NCI-H1048 (cell line): Measurements from ENCODE around the gene ZNF385A.
A peak's percentile ranks its signal among the peaks of the same experiment; 100 is the strongest.

ENCODE experiments used
- DNase-seq: peaks from one replicate; lab custom pipeline; 2025; lab: John Stamatoyannopoulos, UW

ZNF385A gene

DNA sequence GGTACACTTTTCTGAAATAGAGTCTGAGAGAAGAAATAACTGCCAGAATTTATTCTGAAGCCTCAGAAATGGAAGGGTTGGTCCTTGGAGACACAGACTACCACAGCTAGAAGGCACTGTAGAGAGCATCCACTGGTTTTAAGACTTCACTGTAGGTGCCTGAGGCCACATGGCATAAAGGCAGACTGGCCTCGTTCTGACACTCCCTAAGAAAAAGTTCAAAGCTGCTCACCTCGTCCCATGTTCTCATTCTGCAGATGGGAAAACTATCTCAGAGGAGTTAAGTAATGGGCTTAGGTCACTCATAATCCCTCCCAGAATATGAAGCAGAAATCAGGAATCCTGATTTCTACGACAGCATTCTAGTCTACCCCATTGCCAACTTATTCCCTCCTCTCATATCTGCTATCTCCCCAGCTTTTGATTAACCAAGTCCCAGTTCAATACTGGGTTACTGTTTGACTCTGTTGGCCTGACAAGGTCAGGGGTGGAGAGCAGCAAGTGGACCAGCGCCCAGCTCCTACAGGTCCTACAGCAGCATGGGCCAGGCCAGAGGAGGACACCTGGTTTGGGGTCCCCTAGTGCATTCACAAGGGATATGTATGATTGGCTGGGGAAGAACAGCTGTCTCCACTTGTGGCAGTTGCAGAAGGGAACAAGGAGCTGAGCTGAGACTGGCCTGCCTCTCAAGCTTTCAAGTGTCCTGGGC, 30.8 kb upstream of the ZNF385A start:
- no peak for DNase-seq

DNA sequence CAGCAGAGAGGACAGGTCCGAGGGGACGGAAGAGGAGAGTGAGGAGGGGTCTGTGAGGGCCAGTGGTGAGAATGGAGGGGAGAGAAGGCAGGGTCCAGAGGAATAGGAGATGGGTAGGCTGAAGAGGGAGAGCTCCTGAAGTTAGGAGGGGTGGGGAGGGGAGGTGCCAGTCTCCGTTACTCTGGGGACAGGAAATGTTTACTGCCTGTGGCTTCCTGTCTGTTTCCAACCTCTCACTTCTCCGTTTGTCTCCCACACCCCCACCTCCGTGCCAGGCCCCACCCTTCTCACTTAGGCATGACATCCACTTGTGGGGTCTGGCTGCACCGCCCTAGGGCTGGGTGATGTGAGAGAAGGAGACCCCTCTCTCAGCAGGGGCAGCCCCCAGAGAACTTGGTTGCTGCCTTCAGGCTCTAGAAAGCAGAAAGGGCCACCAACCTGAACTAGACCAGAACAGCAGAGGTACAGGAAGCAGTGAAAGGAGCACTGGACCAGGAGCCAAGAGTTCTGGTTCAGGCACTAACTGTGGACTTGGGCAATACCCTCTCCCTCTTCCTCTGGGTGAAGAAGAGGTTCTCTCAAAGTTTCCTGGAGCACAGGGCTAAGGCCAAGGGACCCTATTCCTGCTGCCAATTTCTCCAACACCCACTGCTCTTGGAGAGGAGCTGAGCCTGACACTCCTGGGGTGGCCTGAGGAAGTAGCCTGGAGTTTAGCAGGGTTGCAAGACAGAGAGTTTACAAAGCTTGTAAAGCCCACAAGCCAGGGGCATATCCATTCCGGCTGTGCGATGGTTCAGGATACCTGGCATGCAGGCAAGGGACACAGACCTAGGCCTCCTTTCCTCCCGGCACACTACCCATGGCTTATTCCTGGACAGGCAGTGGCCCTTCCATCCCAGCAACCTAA, 29.0 kb upstream of the ZNF385A start:
- DNase-seq, result no peak

DNA sequence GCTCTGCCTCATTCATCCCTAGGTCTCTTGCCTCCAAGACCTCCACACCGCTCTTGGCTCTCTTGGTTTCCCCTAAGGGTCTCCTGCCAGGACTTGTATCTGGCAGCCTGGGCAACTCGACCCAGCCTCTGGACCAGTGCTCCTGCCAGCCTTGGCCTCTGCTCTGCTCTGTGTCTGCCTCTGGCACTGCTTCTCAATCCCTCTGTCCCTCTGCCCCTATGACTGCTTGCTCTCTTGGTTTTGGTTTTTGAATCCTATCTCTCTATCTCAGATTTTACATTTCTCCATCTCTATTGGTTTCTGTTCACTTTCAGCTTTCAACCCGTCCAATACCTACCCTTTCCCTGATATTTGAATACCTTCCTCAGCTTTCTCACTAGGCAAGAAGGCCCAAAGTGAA, 28.3 kb upstream of the ZNF385A start:
- no peak for DNase-seq

DNA sequence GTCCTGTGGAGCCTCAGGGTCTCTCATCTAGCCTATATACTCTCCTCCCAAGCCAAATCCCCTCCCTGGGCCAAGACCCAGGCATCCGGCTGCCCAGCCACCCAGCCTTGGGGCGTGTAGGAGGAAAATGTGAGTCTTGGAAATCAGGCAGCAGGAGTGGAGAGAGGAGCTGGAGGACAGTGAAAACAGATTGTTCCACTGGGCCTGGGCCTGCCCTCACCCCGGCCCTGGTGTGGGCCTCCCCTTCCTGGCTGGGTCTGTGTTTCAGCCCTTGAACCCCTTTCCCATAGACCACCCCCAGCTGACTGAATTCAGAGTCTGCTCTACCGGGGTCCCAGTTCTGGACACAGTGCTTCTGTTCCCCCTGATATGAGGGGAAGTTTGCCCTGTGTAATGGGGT, 27.8 kb upstream of the ZNF385A start:
- DNase-seq, result no peak

DNA sequence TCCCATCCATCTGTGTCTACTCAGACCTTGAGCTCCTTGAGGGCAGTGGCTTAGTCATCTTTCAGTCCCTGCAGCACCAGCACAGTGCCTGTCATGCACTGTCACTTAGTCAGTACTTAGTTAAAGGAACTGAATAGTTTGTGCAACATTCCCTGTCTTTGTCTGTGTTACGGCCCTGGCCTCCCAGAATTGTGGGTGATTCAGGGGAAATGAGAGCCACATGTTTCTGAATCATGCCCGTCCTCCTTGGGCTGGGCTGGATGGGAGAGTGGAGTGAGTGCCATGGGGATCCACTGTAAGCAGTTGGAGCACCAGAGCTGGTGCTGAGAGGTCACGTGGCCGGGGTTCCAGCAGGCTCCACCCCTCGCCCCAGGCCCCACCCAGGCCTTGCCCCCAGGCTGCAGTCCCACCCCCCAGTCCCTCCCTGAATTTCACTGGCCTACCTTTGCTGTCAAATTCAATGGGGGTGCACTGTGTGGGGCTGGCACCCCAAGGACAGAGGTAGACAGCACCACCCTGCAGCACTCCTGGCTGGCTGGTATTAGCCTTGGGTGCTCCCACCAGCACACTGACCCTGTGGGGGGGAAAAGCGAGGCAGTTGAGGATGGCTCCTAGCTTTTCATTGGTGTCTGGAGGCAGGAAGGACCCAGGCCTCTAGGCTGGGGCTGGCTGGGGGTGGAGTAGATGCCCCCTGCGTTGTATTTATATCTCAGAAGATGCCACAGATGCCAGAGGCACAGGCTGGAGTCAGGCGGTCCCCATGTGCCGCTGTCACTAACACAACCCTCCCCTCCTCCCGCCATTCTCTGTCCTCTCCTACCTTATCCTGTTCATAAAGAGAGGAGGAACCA, 27.1 kb upstream of the ZNF385A start:
- DNase-seq, result no peak

DNA sequence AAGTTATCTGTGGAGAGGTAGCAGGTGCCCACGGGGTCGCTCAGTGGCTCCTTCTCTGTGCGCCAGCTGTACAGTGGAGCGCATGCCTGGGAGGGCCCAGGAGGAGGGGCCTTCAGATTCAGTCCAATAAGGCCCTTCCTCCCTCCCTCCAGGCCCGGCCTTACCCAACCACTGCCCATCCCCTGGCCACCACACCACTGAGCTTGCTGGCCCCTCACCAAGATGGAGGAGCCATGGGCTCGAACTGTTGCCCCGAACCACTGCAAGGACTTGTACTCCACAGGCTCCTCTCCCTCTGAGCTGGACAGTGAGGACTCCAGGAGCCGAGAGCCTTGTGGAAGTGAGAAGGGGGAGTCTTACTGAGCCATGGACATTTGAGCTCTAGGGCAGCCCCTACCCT, 24.7 kb upstream of the ZNF385A start:
- no peak for DNase-seq

DNA sequence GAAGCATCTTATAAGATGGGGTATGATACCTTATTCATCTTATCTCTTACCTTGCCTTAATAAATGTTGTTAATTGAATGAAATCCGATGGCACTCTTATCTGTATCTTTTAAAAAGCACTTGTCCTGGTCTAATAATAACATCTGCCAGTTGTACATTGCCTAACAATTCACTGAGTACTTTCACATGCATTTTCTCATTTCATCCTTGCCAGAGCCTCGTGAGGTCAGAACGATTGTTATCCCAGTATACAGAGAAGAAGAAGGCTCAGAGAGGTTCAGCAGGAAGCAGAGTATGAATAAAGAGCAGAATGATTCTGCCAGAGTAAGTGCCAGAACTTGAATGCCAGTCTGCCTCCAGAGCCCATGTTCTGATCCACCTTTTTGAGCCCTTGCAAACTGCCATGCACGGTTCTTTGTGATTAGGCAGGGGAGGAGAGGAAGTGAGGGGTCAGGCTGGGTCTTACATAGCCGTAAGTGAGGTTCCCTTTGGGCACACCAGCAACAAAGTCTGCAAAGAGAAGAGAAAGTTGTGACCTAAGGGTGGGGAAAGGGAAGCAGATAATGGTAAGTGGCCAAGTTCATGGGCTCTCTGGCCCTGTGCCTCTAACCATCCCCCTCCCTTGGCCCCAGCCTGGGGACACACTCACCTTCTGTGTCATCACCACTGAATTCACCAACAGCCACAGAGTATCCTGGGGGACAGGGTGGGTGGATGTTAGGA, 22.8 kb upstream of the ZNF385A start:
- DNase-seq, result no peak

DNA sequence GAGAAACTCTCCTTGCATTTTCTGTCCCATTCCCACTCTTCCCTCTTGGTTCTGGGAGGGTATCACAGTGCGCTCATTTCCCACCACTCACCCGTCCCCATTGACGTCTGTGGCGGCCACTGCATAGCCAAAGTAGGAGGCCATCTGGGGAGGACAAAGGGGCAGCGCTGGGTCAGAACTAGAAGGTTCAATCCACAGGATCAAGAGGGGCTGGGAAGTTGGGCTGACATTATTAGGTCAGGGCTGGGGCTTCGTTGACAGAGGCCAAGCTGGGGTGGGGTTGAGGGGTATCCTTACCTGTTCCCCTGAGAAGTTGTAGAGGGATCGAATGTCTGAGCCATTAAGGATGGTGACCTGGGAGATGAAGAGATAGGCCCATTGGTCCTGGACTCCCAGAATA, 21.0 kb upstream of the ZNF385A start:
- DNase-seq, result no peak

DNA sequence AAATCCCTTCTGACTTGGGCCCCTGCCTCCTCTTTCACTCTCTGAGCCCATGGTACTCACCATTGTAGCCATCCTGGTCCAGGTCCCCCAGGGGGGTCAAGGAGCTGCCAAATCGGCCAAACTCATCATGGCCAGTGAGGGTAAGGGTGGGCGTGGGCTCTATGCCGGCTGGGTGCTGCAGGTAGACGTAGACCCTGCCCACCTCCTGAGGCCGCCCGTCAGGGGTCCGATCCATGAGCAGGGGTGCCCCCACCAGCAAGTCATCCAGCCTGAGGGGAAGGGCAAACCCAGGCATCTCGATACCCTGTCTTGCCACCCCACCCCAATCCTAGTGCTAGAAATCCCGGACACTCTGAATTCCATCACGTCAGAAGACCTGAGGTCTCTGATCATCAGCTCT, 20.6 kb upstream of the ZNF385A start:
- no peak for DNase-seq

DNA sequence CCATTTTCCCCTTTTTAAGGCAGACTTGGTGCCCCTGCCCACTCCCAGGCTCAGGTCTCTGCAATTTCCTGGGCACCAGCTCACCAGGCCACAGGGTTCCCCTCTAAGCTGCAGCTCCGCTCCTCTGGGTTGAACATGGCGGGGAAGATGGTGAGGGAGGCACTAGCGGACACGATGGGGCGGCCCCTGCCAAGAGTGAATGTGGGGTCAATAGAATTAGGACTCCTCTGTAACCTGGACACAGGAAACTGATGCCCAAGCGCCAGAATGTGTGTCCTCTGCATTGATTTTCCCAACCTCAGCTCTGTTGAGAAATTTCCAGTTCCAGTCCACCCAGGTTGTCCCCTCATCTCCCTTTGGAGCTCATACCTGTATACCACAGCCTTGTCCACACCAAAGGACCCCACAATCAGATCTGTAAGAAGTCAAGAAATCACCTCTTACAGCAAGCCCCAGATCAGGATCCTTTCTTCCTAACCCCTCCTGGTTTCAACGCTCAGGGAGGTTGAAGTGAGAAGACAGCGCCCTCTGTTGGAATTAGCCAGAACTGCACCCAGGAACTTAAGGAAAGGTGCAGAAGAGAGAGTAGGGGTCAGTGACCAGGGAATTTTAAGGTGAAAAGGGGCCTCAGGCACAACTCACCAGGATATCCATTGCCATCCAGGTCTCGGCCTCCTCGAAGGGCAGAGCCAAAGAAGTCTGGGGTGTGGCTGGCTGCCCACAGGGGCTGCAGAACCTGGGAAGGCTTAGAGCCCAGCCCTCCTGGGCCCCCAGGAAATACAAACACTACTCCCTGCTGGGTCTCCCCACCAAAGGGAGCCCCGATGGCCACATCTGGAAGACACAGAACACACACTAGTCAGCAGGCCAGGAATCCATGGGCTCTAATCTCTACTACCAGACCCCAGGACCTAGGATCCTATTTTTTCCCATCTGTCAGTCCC, 19.8 kb upstream of the ZNF385A start:
- peak; percentile 26 for DNase-seq

DNA sequence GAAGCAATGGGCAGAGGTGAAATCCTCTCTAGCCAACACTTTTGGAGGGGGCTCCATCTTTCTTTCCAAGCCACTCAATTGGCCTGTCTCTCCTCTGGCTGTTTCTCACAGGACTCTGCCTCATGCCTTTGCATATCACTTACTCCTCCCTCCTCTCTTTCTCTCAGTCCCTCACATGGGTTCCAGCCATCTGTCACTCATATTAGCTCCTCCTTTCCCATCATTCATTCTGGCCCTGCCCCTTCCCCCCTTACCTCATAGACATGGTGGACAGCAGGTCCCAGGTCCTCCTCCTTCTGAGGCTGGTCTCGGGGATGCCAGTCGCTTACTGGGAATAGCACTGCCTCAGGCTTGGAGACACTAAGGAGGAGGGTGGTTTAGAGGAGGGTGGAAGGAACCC, 16.6 kb upstream of the ZNF385A start:
- DNase-seq, result no peak

DNA sequence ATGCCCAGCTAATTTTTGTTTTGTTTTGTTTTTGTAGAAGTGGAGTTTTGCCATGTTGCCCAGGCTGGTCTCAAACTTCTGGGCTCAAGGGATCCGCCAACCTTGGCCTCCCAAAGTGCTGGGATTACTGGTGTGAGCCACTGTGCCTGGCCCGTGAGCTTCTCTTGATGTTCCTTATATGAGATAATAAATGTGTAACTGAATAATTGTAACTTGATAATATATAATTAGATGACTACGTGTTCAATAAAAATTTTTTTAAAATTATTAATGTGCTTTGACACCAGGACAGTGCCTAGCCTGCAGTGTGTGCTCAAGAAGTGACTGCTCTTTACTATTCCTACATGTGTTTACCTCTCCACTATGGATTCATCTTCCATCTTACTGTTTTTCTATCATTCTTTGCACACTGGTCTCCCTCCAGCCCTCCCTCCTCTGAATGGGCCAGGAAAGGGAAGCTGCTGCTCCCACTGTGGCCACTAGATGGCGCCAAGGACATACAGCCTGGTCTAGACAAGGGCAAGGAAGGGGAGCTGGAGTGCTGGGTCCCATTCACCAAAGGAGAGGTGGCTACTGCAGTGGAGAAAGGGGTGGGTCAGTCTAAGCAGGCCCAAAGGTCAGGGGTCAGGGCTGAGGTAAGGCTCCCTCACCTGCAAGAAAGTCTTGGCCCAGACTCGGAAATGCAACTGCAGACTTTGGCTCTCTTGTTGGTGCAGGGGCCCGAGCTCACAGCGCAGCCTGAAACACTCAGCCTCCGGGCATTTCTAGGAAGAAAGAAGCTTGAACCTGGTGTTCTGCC, 14.7 kb upstream of the ZNF385A start:
- no peak for DNase-seq

DNA sequence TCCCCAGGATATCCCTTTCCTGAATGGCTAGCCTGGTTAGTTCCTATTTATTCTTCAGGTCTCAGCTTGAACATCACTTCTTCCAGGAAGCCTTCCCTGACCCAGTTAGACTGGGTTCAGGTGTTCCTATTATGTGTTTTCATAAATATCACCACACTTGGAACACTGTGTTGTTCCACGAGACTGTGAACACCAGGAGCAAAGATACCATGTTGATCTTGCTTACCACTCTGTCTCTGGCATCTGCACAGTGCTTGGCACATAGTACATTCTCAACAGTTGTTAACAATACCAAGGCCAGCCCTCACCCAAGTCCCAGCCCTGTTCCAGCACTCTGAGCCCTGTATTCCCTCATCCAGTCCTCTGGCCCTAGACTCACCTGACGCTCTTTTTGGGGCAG, 13.7 kb upstream of the ZNF385A start:
- DNase-seq, result no peak

DNA sequence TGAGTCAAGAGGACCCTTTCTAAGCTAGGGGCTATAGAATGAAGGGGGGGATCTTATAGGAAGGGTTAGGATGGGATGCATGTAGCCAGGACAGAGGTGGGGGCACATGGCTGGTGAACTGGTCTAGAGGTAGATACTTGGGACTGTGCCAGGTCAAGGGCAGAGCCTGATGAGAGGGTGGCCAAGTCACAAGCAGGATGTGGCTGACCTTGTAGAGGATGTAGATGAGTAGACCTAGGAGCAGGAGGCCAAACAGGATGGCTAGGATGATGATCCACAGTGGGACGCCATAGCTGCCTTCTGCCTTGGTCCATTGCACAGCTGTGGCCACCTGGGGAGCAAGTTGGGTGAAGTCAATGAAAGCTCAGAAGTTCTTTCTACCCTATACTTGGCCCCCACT, 12.6 kb upstream of the ZNF385A start:
- no peak for DNase-seq

DNA sequence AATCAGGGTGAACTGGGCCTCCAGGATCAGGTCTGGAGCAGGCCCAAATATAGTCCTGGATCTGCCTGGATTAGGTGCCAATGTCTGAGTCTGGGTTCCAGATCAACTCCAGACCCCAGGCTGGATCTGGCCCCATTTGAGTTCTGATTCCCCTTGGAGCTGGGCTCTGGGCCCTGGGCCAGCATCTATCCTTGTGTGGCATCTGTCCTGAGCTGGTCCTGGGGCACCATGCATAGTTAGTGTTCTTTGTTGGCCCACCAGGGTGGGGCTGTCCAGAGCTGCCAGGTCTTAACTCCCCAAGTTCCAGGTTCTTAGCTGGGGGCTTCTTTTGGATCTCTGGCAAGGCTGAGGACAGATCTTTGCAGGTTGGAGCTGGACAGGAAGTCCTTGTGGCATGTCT, 11.0 kb upstream of the ZNF385A start:
- no peak for DNase-seq

DNA sequence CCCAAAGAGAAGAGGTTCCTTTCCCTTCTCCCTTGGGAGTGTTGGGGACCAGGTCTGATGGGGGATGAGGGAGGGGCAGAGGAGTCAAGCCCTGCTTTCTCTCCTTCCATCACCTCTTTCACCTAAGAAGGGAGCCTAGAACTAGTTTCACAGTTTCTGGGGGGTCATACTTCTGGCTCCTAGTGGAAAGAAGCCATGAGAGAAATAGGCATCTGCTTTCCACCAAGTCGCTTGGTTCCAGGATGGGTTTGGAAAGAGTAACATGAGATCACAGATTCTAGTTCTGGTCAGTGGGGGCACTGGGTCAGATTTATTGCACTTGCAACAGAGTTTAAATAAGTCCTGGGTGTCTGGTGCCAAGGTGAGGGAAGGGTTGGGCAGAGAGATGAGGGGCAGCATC, 10.5 kb upstream of the ZNF385A start:
- DNase-seq, result no peak

DNA sequence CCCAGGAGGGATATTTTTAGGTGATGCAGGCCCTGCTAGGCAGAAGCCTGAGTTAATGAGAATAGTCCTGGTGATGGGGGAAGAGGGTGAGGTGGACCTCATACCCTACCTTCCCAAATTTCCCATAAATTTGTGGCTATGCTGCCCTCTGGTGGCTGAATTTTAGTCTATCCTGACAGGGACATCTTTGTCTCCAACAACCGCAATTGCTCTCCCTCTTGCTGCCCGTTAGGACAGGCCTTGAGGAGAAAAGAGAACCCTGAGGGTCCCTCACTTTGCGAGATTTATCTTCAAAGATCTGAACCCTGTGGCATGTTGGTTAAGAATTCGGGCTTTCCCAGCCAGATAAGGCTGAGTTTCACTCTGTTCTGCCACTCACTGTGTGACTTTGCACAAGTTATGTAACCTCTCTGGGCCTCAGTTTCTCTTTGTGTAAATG, 9.8 kb upstream of the ZNF385A start:
- DNase-seq, result peak; percentile 9

DNA sequence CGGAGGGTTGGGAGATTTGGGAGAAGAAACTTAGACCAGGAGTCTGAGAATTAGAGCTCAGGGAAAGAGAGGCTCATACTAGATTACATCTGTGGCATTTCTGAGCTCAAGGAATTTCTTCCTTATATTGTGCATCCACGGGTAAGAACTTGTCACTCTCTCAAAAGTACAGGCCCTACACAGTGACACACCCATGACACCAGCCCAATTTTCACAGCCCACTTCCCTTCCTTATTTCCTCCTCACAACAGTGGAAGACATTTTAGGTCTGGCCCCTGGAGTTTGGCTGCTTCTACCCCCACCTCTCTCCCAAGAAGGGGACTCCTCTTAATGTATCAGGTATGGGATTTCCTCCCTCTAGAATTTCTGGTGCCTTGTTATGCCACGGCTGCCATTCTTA, 9.2 kb upstream of the ZNF385A start:
- DNase-seq, result no peak

DNA sequence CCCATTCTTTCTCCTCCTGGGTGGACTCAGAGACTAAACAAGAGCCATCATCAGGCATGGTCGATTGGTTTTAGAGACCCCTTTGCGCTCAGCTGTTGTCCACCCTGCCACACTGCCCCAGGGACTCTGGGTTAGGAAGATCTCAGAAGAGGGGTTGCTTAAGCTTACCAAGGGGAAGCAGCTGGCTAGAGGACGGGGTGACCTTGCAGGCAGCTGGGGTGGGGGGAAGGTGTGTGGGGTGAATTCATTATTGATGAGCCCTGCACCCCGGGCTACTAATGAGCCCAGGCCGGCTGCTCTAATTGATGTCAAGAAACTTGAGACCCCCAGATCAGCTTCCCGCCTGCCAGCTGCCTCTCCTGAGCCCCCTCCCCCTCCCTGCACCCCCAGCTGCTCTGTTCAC, 8.7 kb upstream of the ZNF385A start:
- no peak for DNase-seq
